Mesenchymal stem cell (in vitro differentiated cells and primary cell): ENCODE data around the gene SLC35A5.

Source experiments
- DNase-seq: peaks from one replicate; pipeline ENCODE4 v3.0.0-alpha.2; 2013
- H2AFZ ChIP-seq: one replicate; pipeline ENCODE4 v1.6.1; 2013; ENCODE audit warnings: low read depth, mild to moderate bottlenecking, control low read depth, inconsistent platforms, low read length, moderate library complexity
- H2AK5ac ChIP-seq: 2 replicates; pipeline ENCODE4 v1.6.1; 2013; ENCODE audit warnings: low read length, moderate library complexity, mild to moderate bottlenecking, inconsistent platforms; ENCODE audit not compliant: severe bottlenecking
- H2BK120ac ChIP-seq: one replicate; pipeline ENCODE4 v1.6.1; 2013; ENCODE audit warnings: low read depth, mild to moderate bottlenecking, inconsistent platforms, low read length, moderate library complexity
- H2BK12ac ChIP-seq, 2 experiments: one replicate each; pipeline ENCODE4 v1.6.1; 2013; ENCODE audit warnings: inconsistent platforms in 2 of 2, low read length in 2 of 2, mild to moderate bottlenecking in 2 of 2, moderate library complexity in 2 of 2, control low read depth in 1 of 2
- H2BK15ac ChIP-seq: one replicate; pipeline ENCODE4 v1.6.1; 2013; ENCODE audit warnings: mild to moderate bottlenecking, low read depth, inconsistent platforms; ENCODE audit not compliant: poor library complexity, severe bottlenecking
- H2BK5ac ChIP-seq: 2 replicates; pipeline ENCODE4 v1.6.1; 2013; ENCODE audit warnings: low read depth, mild to moderate bottlenecking, low read length, control low read depth, inconsistent platforms; ENCODE audit not compliant: poor library complexity, severe bottlenecking
- H3K14ac ChIP-seq, 2 experiments: one replicate each; pipeline ENCODE4 v1.6.1; 2013; ENCODE audit warnings: inconsistent platforms in 2 of 2, low read length in 2 of 2, control low read depth in 1 of 2, mild to moderate bottlenecking in 1 of 2, moderate library complexity in 1 of 2
- H3K18ac ChIP-seq, 2 experiments: one replicate each; pipeline ENCODE4 v1.6.1; 2013; ENCODE audit warnings: inconsistent platforms in 2 of 2, low read length in 2 of 2, control low read depth in 1 of 2, low read depth in 1 of 2, mild to moderate bottlenecking in 1 of 2
- H3K23ac ChIP-seq, 2 experiments: one replicate each; pipeline ENCODE4 v1.6.1; 2013; ENCODE audit warnings: inconsistent platforms in 2 of 2, low read length in 2 of 2, mild to moderate bottlenecking in 2 of 2, moderate library complexity in 2 of 2, control low read depth in 1 of 2
- H3K27ac ChIP-seq: 2 replicates; pipeline ENCODE4 v1.5.1; 2013; ENCODE audit warnings: mild to moderate bottlenecking, moderate library complexity, low read length, control low read depth, inconsistent platforms; ENCODE audit not compliant: poor library complexity, severe bottlenecking
- H3K27me3 ChIP-seq, 2 experiments: 2 replicates each; pipeline versions ENCODE4 v1.6.1 to v1.7.0; 2013; ENCODE audit warnings: low read length in 2 of 2, mild to moderate bottlenecking in 2 of 2, moderate library complexity in 2 of 2, control low read depth in 1 of 2, inconsistent platforms in 1 of 2; ENCODE audit not compliant: control insufficient read depth in 1 of 2, insufficient read depth in 1 of 2
- H3K36me3 ChIP-seq, 2 experiments: 2 replicates each; pipeline versions ENCODE4 v1.6.1 to v1.7.0; 2013; ENCODE audit warnings: low read length in 2 of 2, control low read depth in 1 of 2, inconsistent platforms in 1 of 2, low read depth in 1 of 2, mild to moderate bottlenecking in 1 of 2; ENCODE audit not compliant: insufficient read depth in 2 of 2, control insufficient read depth in 1 of 2
- H3K4ac ChIP-seq, 2 experiments: one replicate each; pipeline ENCODE4 v1.6.1; 2013; ENCODE audit warnings: inconsistent platforms in 2 of 2, low read length in 2 of 2, mild to moderate bottlenecking in 2 of 2, moderate library complexity in 2 of 2, control low read depth in 1 of 2, low read depth in 1 of 2
- H3K4me1 ChIP-seq: 2 replicates; pipeline ENCODE4 v1.6.1; 2013; ENCODE audit warnings: low read depth, low read length, control low read depth; ENCODE audit not compliant: control insufficient read depth, insufficient read depth
- H3K4me2 ChIP-seq: 2 replicates; pipeline ENCODE4 v1.6.1; 2013; ENCODE audit warnings: low read length, mild to moderate bottlenecking, inconsistent platforms; ENCODE audit not compliant: poor library complexity, severe bottlenecking
- H3K4me3 ChIP-seq, 2 experiments: 2 replicates each; pipeline versions ENCODE4 v1.5.1 to v1.7.0; 2013; ENCODE audit warnings: low read length in 2 of 2, mild to moderate bottlenecking in 2 of 2, control low read depth in 1 of 2, low read depth in 1 of 2; ENCODE audit not compliant: insufficient read depth in 1 of 2
- H3K79me1 ChIP-seq: replicated peaks from 2 replicates; pipeline ENCODE4 v1.6.1; 2013; ENCODE audit warnings: mild to moderate bottlenecking, control low read depth, low read length, inconsistent platforms; ENCODE audit not compliant: poor library complexity, severe bottlenecking
- H3K9ac ChIP-seq: 2 replicates; pipeline ENCODE4 v1.7.0; 2013; ENCODE audit warnings: mild to moderate bottlenecking, low read length, moderate library complexity
- H3K9me3 ChIP-seq: 2 replicates; pipeline ENCODE4 v1.7.0; 2013; ENCODE audit warnings: mild to moderate bottlenecking, low read length; ENCODE audit not compliant: control insufficient read depth
- H4K8ac ChIP-seq: one replicate; pipeline ENCODE4 v1.6.1; 2013; ENCODE audit warnings: inconsistent platforms, mild to moderate bottlenecking, low read length, moderate library complexity
- H4K91ac ChIP-seq: one replicate; pipeline ENCODE4 v1.6.1; 2013; ENCODE audit warnings: mild to moderate bottlenecking, low read length, inconsistent platforms
- WGBS: methylation state at CpG from one replicate; pipeline ENCODE4 v1.1.7; 2013; ENCODE audit warnings: mixed read lengths; 5-methylcytosine and 5-hydroxymethylcytosine counted together

SLC35A5 gene

DNA sequence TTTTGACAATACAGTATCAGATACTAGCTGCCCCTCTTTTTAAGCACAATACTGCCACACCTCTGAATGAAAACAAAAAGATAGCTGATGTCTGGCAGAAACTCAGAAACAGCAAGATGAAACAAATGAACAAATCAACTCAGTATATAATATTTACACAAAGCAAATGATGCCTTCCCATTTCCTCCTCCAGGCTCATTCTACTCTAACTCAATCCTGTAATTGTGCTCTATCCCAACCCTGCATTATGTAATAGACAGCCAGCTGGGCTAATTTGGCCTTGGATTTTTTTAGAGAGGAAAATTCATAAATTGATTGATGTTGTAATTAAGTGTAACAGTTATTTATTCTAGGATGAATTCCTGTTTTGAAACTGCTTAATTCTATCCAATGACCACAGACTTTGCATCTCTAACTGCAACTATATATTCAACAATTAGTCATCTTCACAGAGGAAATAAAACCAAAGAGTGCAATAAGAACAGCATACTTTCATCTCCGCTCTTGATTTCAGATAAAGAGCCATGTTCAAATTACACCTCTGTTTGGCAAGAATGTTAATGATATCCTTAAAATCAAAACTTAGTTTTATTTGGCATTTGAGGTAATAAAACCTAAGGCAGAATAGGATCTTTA, 6.2 kb upstream of the SLC35A5 start:
- Histone ChIP-seq H2BK12ac (no peak overlapping the region), H2BK5ac (no peak overlapping the region), H3K18ac (no peak overlapping the region), H3K4me3 (no peak overlapping the region), H3K9me3 (no peaks in the 10 kb centered on the region), H2AK5ac (no peak overlapping the region), H3K4me2 (no peak overlapping the region), H4K8ac (no peak overlapping the region), H4K91ac (no peak overlapping the region), H2BK120ac (no peak overlapping the region), H3K14ac (no peak overlapping the region), H2BK15ac (no peak overlapping the region), H3K23ac (no peak overlapping the region), H3K27ac (no peak overlapping the region), H3K9ac (no peak overlapping the region), H3K4ac (no peak overlapping the region), H3K27me3 (no peaks in the 10 kb centered on the region), H3K4me1 (no peaks in the 10 kb centered on the region), H3K36me3 (peaks cover 4 to 13% of the 10 kb centered on the region in 2 experiments), H3K79me1 (peaks cover 7% of the 10 kb centered on the region), H2AFZ (no peak overlapping the region)
- no peak for DNase-seq
- 100% methylated on average over 1 of the region's 1 CpG for WGBS

GRCh38 chr3:112557976-112558375, 3.9 kb upstream of the SLC35A5 start:
- Histone ChIP-seq H2BK12ac (no peak overlapping the region), H3K4me2 (no peak overlapping the region), H3K18ac (no peak overlapping the region), H3K27me3 (no peaks in the 10 kb centered on the region), H3K14ac (no peak overlapping the region), H3K9ac (no peak overlapping the region), H2AFZ (no peak overlapping the region), H4K91ac (no peak overlapping the region), H3K36me3 (peaks cover 4 to 8% of the 10 kb centered on the region in 2 experiments), H3K4me1 (peaks cover 1% of the 10 kb centered on the region), H2AK5ac (no peak overlapping the region), H3K9me3 (no peaks in the 10 kb centered on the region), H3K4ac (no peak overlapping the region), H3K79me1 (peaks cover 1% of the 10 kb centered on the region), H2BK5ac (no peak overlapping the region), H3K23ac (no peak overlapping the region), H3K4me3 (no peak overlapping the region), H2BK15ac (no peak overlapping the region), H3K27ac (no peak overlapping the region), H2BK120ac (no peak overlapping the region), H4K8ac (no peak overlapping the region)
- DNase-seq: no peak
- WGBS: no CpG with 5 or more reads among the region's 1 CpG

GRCh38 chr3:112560307-112560706, 1.5 kb upstream of the SLC35A5 start:
- no peak overlapping the region for H2BK15ac ChIP-seq
- H3K23ac ChIP-seq: no peak overlapping the region
- no peak overlapping the region for H2BK5ac ChIP-seq
- peaks cover 4 to 20% of the 10 kb centered on the region in 2 experiments for H3K36me3 ChIP-seq
- H3K9me3 ChIP-seq: no peaks in the 10 kb centered on the region
- no peak for DNase-seq
- no peak overlapping the region for H3K27ac ChIP-seq
- WGBS: 9% methylated on average over 1 of the region's 2 CpGs
- H3K27me3 ChIP-seq: no peaks in the 10 kb centered on the region
- H2BK120ac ChIP-seq: no peak overlapping the region
- H3K9ac ChIP-seq: peak overlapping the region; percentile 99
- H3K79me1 ChIP-seq: peaks cover 4% of the 10 kb centered on the region
- H3K4me1 ChIP-seq: peaks cover 1% of the 10 kb centered on the region
- H3K4me2 ChIP-seq: peak overlapping the region; percentile 79
- no peak overlapping the region for H3K4ac ChIP-seq
- H2AFZ ChIP-seq: no peak overlapping the region
- H4K91ac ChIP-seq: no peak overlapping the region
- H2AK5ac ChIP-seq: no peak overlapping the region
- peak overlapping the region in 1 of 2 experiments; percentile 98 for H3K4me3 ChIP-seq
- no peak overlapping the region for H3K14ac ChIP-seq
- H3K18ac ChIP-seq: no peak overlapping the region
- H2BK12ac ChIP-seq: no peak overlapping the region
- H4K8ac ChIP-seq: no peak overlapping the region

- Histone ChIP-seq H2AFZ (peak overlapping the region; percentile 75), H3K23ac (no peak overlapping the region), H2BK12ac (peak overlapping the region in 1 of 2 experiments; percentile 60), H4K91ac (peak overlapping the region; percentile 88), H3K9me3 (no peaks in the 10 kb centered on the region), H4K8ac (peak overlapping the region; percentile 87), H2BK15ac (no peak overlapping the region), H3K14ac (peak overlapping the region in 1 of 2 experiments; percentile 93), H2AK5ac (no peak overlapping the region), H3K4me3 (peak overlapping the region; percentile 98 to 99), H3K9ac (peak overlapping the region; percentile 99), H2BK120ac (peak overlapping the region; percentile 87), H3K36me3 (peaks cover 4 to 21% of the 10 kb centered on the region in 2 experiments), H3K27me3 (no peaks in the 10 kb centered on the region), H3K4me2 (peak overlapping the region; percentile 79), H3K4ac (peak overlapping the region; percentile 35 to 81), H3K79me1 (peaks cover 4% of the 10 kb centered on the region), H3K4me1 (peaks cover 1% of the 10 kb centered on the region), H2BK5ac (peak overlapping the region; percentile 83), H3K27ac (peak overlapping the region; percentile 89), H3K18ac (peak overlapping the region; percentile 95 to 99)
- WGBS: under 1% methylated on average over 27 of the region's 29 CpGs
- peak; percentile 93 for DNase-seq
Measured at GRCh38 chr3:112560721-112561483, 943 bp upstream of the SLC35A5 start.
